Trophoblast cell (in vitro differentiated cells and primary cell): ENCODE measurements around the gene KBTBD12.
"Not testable (repeated sequence)": the region's sequence is repeated elsewhere in the genome, so short reads cannot be mapped to it uniquely, and the experiment has no call there.

Experiments
- DNase-seq, 2 donors: peaks; one replicate each; pipeline ENCODE4 v3.0.0-alpha.2; 2016
- H2AFZ ChIP-seq: 2 replicates; pipeline ENCODE4 v1.6.1; 2013; ENCODE audit warnings: low read length, moderate library complexity, mild to moderate bottlenecking; ENCODE audit not compliant: insufficient read depth, poor library complexity
- H2AK5ac ChIP-seq: 2 replicates; pipeline ENCODE4 v1.6.1; 2013; ENCODE audit warnings: mild to moderate bottlenecking, low read length
- H2BK120ac ChIP-seq: 2 replicates; pipeline ENCODE4 v1.6.1; 2013; ENCODE audit warnings: low read length, mild to moderate bottlenecking, moderate library complexity; ENCODE audit not compliant: insufficient read depth, poor library complexity
- H2BK12ac ChIP-seq: 2 replicates; pipeline ENCODE4 v1.6.1; 2013; ENCODE audit warnings: mild to moderate bottlenecking, low read length, moderate library complexity
- H2BK5ac ChIP-seq: 2 replicates; pipeline ENCODE4 v1.6.1; 2013; ENCODE audit warnings: low read length, low read depth, moderate library complexity, mild to moderate bottlenecking; ENCODE audit not compliant: poor library complexity
- H3K14ac ChIP-seq: 2 replicates; pipeline ENCODE4 v1.6.1; 2013; ENCODE audit warnings: mild to moderate bottlenecking, low read length
- H3K18ac ChIP-seq: 2 replicates; pipeline ENCODE4 v1.6.1; 2013; ENCODE audit warnings: mild to moderate bottlenecking, low read length
- H3K23ac ChIP-seq: 2 replicates; pipeline ENCODE4 v1.6.1; 2013; ENCODE audit warnings: low read length
- H3K27ac ChIP-seq: 2 replicates; pipeline ENCODE4 v1.5.1; 2013; ENCODE audit warnings: low read depth, mild to moderate bottlenecking, inconsistent platforms, low read length, moderate library complexity
- H3K27me3 ChIP-seq: 2 replicates; pipeline ENCODE4 v1.6.1; 2013; ENCODE audit warnings: inconsistent platforms, mild to moderate bottlenecking, low read length, moderate library complexity; ENCODE audit not compliant: insufficient read depth
- H3K36me3 ChIP-seq, 2 experiments: 1 replicate in 1 of 2; 2 replicates in 1 of 2; pipeline ENCODE4 v1.6.1; 2013; ENCODE audit warnings: low read length in 2 of 2, mild to moderate bottlenecking in 2 of 2, moderate library complexity in 1 of 2; ENCODE audit not compliant: insufficient read depth in 2 of 2, control insufficient read depth in 1 of 2
- H3K4ac ChIP-seq: 2 replicates; pipeline ENCODE4 v1.6.1; 2013; ENCODE audit warnings: low read depth, mild to moderate bottlenecking, low read length, moderate library complexity
- H3K4me1 ChIP-seq, 2 experiments: 1 replicate in 1 of 2; 2 replicates in 1 of 2; pipeline ENCODE4 v1.6.1; 2013; ENCODE audit warnings: low read length in 2 of 2, mild to moderate bottlenecking in 2 of 2, moderate library complexity in 1 of 2; ENCODE audit not compliant: insufficient read depth in 2 of 2, control insufficient read depth in 1 of 2
- H3K4me2 ChIP-seq: 2 replicates; pipeline ENCODE4 v1.6.1; 2013; ENCODE audit warnings: inconsistent platforms, mild to moderate bottlenecking, low read length, moderate library complexity
- H3K4me3 ChIP-seq: 2 replicates; pipeline ENCODE4 v1.5.1; 2013; ENCODE audit warnings: mild to moderate bottlenecking, low read depth, low read length, inconsistent platforms
- H3K79me1 ChIP-seq: one replicate; pipeline ENCODE4 v1.6.1; 2013; ENCODE audit warnings: low read length
- H3K79me2 ChIP-seq: 2 replicates; pipeline ENCODE4 v1.6.1; 2013; ENCODE audit warnings: low read length, mild to moderate bottlenecking; ENCODE audit not compliant: control insufficient read depth, insufficient read depth, poor library complexity
- H3K9ac ChIP-seq: 2 replicates; pipeline ENCODE4 v1.6.1; 2013; ENCODE audit warnings: mild to moderate bottlenecking, low read length
- H3K9me3 ChIP-seq: 2 replicates; pipeline ENCODE4 v1.6.1; 2013; ENCODE audit warnings: low read depth, mild to moderate bottlenecking, control low read depth, inconsistent platforms, low read length; ENCODE audit not compliant: insufficient read depth
- H4K12ac ChIP-seq: 2 replicates; pipeline ENCODE4 v1.6.1; 2013; ENCODE audit warnings: low read depth, mild to moderate bottlenecking, low read length, moderate library complexity
- H4K8ac ChIP-seq: 2 replicates; pipeline ENCODE4 v1.6.1; 2013; ENCODE audit warnings: low read depth, mild to moderate bottlenecking, low read length, moderate library complexity
- H4K91ac ChIP-seq: one replicate; pipeline ENCODE4 v1.6.1; 2013; ENCODE audit warnings: low read depth, mild to moderate bottlenecking, low read length, moderate library complexity
- WGBS: extraction: QIAGEN DNeasy Blood & Tissue Kit; methylation state at CpG from one replicate; pipeline ENCODE4 v1.1.7; 2013; ENCODE audit warnings: missing lambda C conversion rate; ENCODE audit not compliant: insufficient read length, insufficient coverage; ENCODE audit errors: extremely low coverage; 5-methylcytosine and 5-hydroxymethylcytosine counted together

Gene KBTBD12

GRCh38 chr3:127870156-127870555, 44.9 kb upstream of the KBTBD12 start:
- Histone ChIP-seq H3K18ac (no peak overlapping the region), H3K27me3 (no peaks in the 10 kb centered on the region), H4K12ac (no peak overlapping the region), H4K8ac (no peak overlapping the region), H3K4me2 (no peak overlapping the region), H2AK5ac (no peak overlapping the region), H3K79me2 (no peaks in the 10 kb centered on the region), H4K91ac (no peak overlapping the region), H3K4me1 (peaks cover 0 to 2% of the 10 kb centered on the region in 2 experiments), H3K27ac (no peak overlapping the region), H3K79me1 (no peaks in the 10 kb centered on the region), H3K9ac (no peak overlapping the region), H3K36me3 (no peaks in the 10 kb centered on the region), H3K9me3 (no peaks in the 10 kb centered on the region), H3K23ac (no peak overlapping the region), H3K4ac (no peak overlapping the region), H2BK5ac (no peak overlapping the region), H2AFZ (no peak overlapping the region), H3K14ac (no peak overlapping the region), H3K4me3 (no peak overlapping the region), H2BK12ac (no peak overlapping the region), H2BK120ac (no peak overlapping the region)
- WGBS = no CpG with 5 or more reads among the region's 4 CpGs
- DNase-seq = no peak

DNA sequence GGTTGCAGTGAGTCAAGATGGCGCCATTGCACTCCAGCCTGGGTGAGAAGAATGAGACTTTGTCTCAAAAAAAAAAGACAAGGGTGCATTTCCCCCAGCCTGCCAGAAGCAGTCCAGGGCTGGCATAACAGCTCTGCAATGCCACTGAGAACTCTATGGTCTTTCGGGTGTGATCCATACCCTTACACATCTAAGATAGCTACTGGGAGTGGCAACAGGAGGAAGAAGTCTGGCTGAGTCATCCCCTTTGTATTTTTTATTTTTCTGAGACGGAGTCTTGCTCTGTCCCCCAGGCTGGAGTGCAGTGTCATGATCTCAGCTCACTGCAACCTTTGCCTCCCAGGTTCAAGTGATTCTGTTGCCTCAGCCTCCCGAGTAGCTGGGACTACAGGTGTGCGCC, 40.9 kb upstream of the KBTBD12 start:
- not testable (repeated sequence) for H3K23ac ChIP-seq, H3K14ac ChIP-seq, H2BK120ac ChIP-seq, H4K91ac ChIP-seq, H3K4me2 ChIP-seq, H4K8ac ChIP-seq, H3K79me1 ChIP-seq, DNase-seq, H3K4me3 ChIP-seq, H3K27ac ChIP-seq, H3K79me2 ChIP-seq, H2BK5ac ChIP-seq, H3K4me1 ChIP-seq, H4K12ac ChIP-seq, H3K4ac ChIP-seq, H3K36me3 ChIP-seq, H2AK5ac ChIP-seq, H2AFZ ChIP-seq, H3K27me3 ChIP-seq, H3K9me3 ChIP-seq, H3K9ac ChIP-seq, H3K18ac ChIP-seq, H2BK12ac ChIP-seq
- no CpG with 5 or more reads among the region's 5 CpGs for WGBS

- no peak overlapping the region for H3K27ac ChIP-seq
- no peak overlapping the region for H2AFZ ChIP-seq
- no peak overlapping the region for H2BK12ac ChIP-seq
- no peaks in the 10 kb centered on the region for H3K27me3 ChIP-seq
- H2AK5ac ChIP-seq = no peak overlapping the region
- no peaks in the 10 kb centered on the region for H3K79me1 ChIP-seq
- no peak overlapping the region for H3K23ac ChIP-seq
- H3K79me2 ChIP-seq = no peaks in the 10 kb centered on the region
- H3K9ac ChIP-seq = no peak overlapping the region
- no peaks in the 10 kb centered on the region for H3K9me3 ChIP-seq
- no peak overlapping the region for H3K4me2 ChIP-seq
- no peak overlapping the region for H2BK5ac ChIP-seq
- no peaks in the 10 kb centered on the region for H3K36me3 ChIP-seq
- no peak overlapping the region for H3K4me3 ChIP-seq
- H3K14ac ChIP-seq = no peak overlapping the region
- H4K8ac ChIP-seq = no peak overlapping the region
- no peak for DNase-seq
- no peak overlapping the region for H4K12ac ChIP-seq
- no peak overlapping the region for H4K91ac ChIP-seq
- H3K4me1 ChIP-seq = no peaks in the 10 kb centered on the region
- H3K18ac ChIP-seq = no peak overlapping the region
- no CpG with 5 or more reads among the region's 3 CpGs for WGBS
- no peak overlapping the region for H2BK120ac ChIP-seq
- H3K4ac ChIP-seq = no peak overlapping the region
Measured at GRCh38 chr3:127881586-127881985, 33.4 kb upstream of the KBTBD12 start.

DNA sequence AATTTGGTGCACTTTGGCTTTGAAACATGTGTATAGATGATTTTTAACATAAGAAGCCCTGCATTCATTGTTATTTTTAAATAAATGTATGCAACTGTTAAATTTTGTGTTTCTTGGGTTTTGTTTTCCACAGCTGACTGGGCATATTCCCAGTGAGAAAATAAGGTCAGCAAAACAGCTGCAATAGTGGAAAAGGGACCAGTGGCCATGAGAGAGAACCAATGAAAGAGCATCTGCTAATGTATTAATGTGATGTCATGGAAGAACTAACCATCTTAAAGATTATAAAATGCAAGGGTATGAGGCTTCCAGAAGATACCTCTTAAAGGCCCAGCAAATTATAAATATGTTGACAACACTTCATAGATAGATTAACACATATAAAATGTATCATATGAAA, 31.0 kb upstream of the KBTBD12 start:
- Histone ChIP-seq H2AFZ (no peak overlapping the region), H4K8ac (no peak overlapping the region), H3K9ac (no peak overlapping the region), H3K79me1 (no peaks in the 10 kb centered on the region), H4K91ac (no peak overlapping the region), H3K36me3 (no peaks in the 10 kb centered on the region), H3K27me3 (no peaks in the 10 kb centered on the region), H4K12ac (no peak overlapping the region), H3K27ac (no peak overlapping the region), H3K79me2 (no peaks in the 10 kb centered on the region), H2BK120ac (no peak overlapping the region), H3K9me3 (no peaks in the 10 kb centered on the region), H3K4me2 (no peak overlapping the region), H3K23ac (no peak overlapping the region), H2BK5ac (no peak overlapping the region), H3K4ac (no peak overlapping the region), H2AK5ac (no peak overlapping the region), H3K4me3 (no peak overlapping the region), H3K4me1 (no peaks in the 10 kb centered on the region), H2BK12ac (no peak overlapping the region), H3K14ac (no peak overlapping the region), H3K18ac (no peak overlapping the region)
- DNase-seq = no peak
